Urothelium cell line (cell line): ENCODE results near the gene ID3.
A peak's percentile ranks its signal among the peaks of the same experiment; 100 is the strongest.

ENCODE experiments used
- DNase-seq: peaks from one replicate; pipeline ENCODE4 v3.0.0; 2011; ENCODE audit warnings: low spot score, mixed read lengths
- FAIRE-seq: peaks from 2 replicates; lab custom pipeline; 2011; peaks lifted over from hg19 to GRCh38; lab: Jason Lieb, UNC

ID3 gene, protein sequence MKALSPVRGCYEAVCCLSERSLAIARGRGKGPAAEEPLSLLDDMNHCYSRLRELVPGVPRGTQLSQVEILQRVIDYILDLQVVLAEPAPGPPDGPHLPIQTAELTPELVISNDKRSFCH

DNA sequence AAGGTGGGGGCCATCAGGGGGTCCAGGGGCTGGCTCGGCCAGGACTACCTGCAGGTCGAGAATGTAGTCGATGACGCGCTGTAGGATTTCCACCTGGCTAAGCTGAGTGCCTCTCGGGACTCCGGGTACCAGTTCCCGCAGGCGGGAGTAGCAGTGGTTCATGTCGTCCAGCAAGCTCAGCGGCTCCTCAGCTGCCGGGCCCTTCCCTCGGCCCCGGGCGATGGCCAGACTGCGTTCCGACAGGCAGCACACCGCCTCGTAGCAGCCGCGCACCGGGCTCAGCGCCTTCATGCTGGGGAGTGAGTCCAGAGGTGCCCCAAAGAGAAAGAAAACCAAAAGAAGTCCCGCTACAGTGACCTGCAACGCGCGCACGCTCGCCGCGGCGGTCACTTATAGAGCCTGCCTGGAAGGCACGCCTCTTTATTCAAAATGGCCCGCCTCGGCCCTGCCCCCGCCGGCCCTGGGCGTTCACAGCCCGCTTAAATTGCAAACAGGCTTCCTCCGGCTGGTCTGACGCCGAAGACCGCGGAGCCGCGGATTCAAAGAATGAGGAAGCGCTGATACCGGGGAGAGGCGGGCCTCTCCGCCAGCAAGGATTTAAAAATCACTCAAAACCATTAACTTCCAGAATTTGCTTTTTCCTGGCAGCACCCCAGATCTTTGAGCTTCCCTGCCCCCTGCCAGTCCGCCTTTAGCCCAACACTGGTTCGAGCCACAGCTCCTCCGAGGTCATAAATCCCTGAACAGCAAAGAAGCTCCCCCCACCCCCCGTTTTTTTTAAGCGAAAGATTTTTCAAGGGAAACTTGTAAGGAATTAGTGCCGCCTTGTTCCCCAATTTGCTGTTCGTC, at the start of gene ID3:
Gene ID3, minus strand, starts transcription at position 366 of the 849 bp plus-strand sequence. Its CDS starts 75 bp downstream, at position 291.
- DNase-seq (peak; percentile 86), FAIRE-seq (no peak)

DNA sequence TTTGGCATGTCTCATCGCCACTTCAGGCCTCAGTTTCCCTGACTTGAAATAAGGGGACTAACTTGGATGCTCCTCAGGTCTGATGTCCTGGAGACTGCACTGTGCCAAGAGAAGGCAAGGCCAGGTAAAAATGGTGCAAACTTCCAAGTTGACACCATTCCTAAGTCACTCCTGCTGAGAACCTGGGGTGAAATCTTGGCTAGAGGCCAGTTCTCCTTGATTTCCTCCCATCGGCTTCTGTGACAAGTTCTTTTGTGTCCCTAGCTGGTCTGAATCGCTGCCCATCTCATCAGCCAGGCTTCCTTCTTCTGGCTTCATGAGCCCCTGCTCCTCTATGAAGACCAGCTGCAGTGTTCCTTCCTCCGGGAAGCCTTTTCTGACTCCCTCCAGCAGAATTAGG, 48.6 kb upstream of the ID3 start:
- no peak for DNase-seq
- no peak for FAIRE-seq

DNA sequence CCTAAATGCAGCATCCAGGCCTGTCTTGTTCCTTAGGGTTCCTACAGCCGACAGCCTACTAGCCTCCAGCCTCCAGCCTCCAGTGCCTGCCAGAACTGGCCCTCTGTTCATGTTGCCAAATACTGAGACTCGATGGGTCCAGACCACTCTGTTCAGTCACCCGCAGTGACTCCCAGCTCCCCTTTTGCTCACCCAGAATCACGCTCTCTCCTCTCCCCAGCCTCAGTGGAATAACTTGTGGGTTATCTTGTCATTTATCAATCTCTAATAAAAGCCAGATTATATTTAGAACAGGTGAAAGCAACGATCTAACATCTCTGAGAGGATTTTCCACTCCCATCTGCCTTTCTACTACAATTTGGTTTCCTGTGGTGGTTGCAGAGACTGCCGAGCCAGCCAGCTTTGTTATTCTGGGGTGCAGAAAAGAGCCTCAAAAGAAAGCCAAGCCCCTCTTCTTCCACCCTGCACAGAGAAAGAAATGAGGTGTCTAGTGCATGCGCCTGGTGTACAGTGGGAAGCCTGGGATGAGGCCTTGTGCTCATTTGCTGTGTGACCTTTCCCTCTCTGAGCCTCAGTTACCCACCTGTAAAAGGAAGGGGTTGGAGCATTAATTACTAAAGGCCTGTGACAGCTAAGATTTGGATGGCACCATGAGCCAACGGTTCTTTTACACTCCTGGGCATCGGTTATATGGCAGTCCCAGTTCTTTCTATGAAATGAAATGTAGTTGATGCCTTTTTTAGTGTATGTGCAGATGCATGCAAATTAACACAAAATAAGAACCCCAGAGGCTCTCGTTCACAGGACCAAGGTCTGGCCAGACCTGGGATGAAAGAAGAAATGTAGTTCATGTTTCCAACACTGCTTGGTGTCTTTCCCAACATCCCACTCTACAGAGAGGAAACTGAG, 42.9 kb upstream of the ID3 start:
- DNase-seq = no peak
- no peak for FAIRE-seq

DNA sequence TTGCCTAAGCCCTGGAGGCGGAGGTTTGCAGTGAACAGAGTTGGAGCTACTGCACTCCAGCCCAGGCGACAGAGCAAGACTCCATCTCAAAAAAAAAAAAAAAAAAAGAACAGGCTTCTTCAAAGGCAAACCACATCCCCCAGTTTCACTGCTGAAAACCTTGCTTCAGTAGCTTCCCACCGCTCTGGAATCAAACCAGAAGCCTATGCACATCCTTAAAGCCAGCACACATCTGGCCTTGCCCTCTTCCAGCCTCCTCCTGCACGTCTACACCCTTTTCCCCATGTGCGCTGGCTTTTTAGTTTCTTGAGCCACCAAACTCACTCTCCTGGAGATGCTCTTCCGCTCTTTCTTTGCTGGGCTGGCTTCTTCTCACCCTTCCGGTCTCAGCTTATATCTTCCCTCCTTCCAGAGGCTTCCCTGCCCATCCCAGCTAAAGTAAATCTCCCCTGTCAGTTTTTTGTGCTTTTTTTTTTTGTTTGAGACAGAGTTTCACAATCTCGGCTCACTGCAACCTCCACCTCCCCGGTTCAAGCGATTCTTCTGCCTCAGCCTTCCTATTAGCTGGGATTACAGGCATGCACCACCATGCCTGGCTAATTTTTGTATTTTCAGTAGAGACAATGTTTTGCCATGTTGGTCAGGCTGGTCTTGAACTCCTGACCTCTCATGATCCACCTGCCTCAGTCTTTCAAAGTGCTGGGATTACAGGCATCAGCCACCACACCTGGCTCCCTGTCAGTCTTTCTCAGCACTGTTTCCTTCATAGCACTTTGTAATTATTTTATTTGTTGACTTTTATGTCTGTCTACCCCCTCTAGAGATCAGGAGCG, 42.0 kb upstream of the ID3 start:
- DNase-seq = no peak
- no peak for FAIRE-seq

DNA sequence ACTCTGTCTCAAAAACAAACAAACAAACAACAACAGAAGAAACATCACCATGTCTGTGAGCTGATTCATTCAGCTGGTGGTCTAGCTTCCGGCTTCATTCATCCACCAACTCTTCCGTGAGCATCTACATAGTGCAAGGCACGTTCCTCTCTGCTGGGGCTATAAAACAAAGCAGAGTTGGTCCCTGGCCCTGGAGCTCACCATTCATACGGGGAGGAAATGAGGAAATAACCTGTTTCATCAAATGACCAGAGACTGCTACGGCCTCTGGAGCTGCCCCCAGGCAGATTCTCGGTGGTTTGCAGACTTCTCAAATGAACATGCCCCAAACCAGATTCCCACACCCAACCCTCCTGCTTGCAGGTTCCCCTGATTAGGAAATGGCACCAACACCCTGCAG, 41.0 kb upstream of the ID3 start:
- DNase-seq (no peak), FAIRE-seq (no peak)

DNA sequence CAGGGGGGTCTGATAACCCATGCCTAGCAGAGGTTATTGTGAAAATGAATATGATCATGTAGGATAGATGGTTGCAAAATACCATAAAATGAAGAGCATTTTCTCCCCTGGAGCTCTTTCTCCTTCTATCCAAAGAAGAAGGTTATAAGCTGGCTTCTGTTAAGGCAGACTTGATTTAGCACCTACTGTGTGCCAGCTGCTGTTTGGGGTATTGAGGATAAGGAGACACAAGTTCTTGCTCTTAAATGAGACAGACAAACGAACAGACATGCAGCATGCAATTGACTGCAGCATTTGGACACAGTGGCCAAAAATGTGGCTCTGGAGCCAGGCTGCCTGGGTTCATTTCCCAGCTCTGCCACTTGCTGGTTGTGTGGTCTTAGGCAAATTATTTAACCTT, 39.8 kb upstream of the ID3 start:
- DNase-seq (no peak), FAIRE-seq (no peak)

DNA sequence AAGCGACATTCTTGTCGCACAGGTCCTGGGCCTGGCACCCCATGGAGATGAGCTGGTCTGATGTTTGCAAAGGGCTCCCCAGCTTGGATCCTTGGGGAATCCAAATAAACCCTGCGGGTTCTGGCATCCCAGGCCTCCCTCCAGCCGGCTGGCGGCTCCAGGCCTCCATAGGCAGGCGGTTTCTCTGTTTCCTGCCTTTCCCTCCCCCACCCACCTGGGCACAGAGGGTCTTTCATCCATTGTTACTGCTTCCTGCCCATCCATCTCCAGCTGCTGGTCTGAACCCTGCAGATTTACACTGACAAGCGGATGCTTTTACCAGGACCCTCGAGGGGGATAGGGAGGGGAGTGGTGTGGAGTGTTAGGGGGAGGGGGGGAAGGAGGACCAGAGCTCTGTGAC, 39.1 kb upstream of the ID3 start:
- DNase-seq = no peak
- FAIRE-seq = no peak

DNA sequence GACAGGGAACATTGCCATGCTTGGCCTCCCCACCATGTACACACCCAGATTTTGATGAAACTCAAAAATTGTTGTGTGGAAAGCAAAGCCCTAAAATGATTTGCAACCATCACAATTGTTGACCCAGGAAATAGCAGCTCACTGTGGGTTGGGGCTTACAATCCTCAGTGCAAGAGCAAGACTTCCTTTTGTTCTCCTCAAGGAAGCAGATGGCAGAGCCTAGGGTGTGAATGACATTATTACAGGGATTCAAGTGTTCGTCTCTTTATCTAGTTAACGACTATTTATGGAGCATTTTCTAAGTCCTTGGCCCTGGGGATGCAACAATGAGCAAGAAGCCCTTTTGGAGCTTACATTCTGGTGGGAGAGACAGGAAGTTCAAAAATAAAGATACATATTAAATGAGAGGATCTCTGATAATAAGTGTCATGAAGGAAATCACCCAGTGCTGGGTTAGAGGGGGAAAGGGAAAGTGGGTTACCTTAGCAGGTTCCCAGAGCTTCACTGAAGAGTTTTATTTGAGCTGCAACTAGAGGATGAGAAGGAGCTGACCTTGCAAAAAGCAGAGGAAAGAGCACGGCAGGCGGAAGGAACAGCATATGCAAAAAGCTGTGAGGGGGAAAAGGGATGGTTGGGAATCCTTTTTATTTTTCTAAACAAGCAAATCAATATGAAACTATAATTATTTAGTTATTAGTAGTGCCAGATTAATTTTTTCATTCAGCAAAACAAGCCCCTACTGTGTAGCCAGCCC, 38.5 kb upstream of the ID3 start:
- no peak for FAIRE-seq
- DNase-seq = no peak

DNA sequence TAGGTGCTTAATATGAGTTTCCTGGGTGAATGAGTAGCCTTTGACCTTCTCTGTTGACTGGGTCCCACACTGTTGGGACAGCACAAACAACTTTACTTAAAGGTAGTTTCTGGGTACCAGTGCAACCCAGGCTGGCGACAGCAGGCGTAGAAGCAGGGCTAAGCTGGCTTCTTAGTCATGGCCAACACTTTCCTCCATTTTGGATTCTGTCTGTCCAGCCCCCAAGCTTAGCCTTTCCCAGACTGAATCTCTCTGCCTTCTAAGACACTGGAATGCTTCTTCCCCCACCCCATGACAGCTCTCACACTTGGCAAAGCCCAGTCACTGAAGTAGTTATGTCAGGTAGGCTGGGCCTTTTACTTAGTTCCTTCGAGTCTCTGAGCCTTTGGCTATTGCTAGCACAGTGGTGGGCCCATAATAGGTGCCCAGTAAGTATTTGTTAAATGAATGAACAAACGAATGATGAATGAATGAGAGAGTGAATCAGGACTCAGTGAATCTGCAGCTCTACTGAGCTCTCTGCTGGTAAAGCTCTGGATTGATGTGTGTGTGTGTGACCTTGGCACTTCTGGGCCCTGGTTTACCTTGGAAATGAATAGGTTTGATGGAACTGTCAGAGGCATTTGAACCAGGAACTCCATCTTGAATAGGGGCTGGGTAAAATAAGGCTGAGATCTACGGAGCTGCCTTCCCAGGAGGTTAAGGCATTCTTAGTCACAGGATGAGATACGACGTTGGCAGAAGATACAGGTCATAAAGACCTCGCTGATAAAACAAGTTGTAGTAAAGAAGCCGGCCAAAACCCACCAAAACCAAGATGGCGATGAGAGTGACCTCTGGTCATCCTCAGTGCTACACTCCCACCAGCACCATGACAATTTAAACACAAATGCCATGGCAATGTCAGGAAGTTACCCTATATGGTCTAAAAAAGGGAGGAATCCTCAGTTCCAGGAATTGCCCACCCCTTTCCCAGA, 37.4 kb upstream of the ID3 start:
- no peak for FAIRE-seq
- no peak for DNase-seq

DNA sequence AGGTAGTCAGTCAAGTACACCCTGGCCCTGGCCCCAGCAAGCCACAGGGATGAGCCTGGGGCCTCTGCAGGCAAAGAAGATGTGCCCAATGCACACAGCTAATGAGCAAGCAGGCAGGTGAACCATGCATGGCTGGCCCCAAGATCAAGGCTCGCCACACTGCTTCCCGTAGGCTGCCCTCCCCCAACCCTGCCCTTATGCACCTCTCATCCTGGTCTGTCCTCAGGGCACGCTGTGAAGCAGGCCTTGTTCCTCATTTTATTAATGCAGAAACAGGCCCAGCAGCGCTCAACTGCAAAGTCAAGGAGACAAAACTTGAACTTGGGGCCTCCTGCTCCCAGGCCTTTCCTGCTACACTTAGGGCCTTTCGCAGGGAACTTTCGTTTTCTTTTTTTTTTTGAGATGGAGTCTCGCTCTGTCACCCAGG, 35.6 kb upstream of the ID3 start:
- DNase-seq = no peak
- no peak for FAIRE-seq

DNA sequence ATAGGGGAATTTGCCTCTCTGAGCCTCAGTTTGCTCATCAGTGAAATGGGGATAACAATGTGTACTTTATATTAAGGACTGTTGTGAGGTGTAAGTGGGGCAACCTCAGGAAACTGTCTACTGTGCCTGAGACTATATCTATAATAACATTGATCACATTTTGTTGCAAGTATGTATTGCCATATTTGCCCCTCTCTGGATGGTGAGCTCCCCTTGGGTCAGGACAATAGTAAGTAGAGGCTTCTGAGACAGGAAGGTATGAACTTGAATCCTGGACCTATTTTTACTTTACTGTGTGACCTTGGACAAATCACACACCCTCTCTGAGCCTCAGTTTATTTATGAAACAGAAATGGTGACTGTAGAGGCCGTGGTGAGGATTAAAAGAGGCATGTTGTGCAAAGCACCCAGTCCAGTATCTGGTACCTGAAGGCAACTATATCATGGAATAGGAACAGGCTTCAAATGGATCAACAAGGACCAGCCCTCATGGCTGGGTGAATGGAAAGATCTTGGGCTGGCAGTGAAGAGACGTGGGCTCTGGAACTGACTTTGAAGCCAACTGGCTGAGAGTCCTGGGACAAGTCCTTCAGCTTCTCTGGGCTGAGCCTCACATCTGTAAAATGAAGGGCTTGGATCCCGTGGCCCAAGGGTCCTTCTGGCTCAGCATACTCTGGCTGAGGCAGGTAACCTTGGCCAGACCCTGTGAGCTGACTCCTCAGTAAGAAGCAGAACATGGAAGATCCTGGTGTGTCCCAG, 35.0 kb upstream of the ID3 start:
- FAIRE-seq (no peak), DNase-seq (no peak)

DNA sequence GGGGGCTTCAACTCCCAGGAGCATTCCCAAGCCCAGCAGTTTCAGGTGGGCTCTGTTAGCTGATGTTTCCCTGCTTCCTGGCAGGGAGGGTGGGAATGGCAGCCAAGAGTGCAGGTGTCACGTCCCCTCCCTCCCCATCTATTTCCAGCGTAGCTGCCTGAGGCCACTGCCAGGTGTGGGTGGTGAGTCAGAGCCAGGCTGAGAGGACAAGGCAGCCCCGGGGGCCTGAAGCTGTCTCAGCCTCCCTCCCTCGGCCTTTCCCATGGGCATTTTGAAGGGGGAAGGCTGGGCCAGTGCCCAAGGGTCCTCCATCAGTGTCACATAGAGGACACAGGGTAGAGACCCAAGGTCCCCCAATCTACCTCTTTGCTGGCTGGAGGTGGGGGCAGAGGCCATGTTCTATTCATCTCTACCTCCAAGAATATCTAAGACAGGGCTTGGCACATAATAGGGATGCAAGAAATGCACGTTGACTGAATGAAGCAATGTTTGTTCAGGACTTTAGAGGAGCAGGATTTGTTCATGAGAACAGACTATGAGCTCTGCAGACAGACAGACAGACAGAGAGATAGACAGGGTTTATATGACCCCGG, 34.4 kb upstream of the ID3 start:
- DNase-seq = peak; percentile 89
- peak; percentile 81 for FAIRE-seq

DNA sequence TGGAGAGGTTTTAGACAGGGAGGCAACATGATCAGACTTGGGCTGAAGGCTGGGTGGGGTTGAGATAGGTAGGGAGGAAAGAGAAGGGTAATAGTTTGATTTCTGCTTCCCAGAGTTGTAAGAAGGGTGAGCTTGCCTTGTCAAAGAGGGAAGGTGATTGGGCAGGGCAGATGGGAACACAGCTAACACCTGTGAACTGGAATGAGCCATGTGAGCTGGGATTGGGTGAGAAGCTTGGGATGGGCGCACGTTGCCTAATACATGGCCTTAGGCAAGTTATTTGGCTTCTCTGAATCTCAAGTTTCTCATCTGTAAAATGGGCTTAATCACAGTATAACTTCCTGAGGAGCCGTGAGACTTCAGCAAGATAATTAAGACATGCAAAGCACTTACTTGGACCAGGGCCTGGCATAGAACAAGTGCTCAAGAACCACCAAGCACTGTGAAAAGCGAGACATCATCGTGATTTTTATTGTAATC, 33.8 kb upstream of the ID3 start:
- DNase-seq = no peak
- no peak for FAIRE-seq

DNA sequence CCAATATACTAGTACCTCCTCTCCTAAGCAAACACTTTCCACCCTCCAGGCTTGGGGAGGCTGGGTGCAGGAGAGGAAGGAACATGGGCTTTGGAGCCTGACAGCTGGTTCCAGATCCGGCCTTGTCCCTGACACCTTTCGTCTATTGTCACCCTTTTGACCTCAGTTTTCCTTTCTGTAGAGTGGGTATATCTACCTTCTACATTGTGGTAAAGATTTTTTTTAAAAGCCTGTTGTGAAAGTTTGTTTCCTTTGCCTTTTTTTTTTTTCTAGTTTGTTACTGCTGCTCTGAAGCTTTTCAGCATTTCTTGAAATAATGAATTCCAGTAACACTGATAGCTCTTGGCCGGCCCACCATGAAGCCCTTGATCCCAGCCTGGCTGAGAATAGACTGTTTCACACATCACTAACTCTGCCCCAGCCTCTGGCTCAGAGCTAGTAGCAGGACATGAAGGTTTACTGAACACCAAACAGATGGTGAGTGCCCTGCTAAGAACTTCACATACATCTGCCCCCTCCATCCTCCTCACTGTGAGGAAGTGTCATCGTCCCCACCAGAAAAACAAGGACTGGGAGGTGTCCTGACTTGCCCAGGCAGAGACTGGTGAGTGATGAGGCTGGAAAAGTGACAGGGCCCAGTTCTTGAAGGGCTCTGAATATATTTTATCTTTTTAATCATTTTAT, 33.0 kb upstream of the ID3 start:
- no peak for FAIRE-seq

DNA sequence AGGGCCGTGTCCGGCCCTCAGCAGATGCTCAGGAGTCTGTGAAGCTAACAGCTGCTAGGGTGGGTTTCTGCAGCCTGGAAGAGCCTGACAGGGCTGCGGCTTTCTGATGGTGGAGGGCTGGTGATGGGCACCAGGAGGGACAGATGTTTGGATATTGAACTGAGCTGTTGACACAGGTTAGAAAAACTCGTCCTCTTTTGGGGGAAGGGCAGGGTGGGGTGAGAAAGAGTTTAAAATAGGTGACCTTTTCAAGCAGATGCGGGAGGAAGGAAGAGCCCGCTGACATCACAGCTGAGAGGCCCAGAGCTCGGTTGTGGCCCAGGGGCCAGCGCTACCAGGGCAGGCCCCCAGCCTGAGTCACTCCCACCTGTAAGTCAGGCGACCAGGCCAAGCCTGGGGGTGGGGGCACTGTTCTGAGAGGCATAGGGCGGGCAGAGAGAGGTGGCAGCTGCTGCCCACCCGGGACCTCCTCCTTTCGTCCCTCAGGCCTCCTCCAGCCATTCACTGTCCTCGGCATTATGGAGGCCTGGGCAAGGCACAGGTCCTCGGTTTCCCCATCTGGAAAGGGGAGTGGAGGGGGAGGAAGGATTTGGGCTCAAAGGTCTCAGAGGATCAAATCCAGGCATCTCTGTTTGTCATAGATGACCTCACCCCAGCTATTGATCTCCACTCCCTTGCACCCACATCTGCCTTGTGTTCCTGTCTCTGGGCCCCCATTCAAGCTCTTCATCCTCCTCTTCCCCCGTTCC, 32.3 kb upstream of the ID3 start:
- DNase-seq (peak; percentile 56), FAIRE-seq (no peak)

More for the DNA sequence above, 33.0 kb upstream of the ID3 start:
- no peak for DNase-seq

DNA sequence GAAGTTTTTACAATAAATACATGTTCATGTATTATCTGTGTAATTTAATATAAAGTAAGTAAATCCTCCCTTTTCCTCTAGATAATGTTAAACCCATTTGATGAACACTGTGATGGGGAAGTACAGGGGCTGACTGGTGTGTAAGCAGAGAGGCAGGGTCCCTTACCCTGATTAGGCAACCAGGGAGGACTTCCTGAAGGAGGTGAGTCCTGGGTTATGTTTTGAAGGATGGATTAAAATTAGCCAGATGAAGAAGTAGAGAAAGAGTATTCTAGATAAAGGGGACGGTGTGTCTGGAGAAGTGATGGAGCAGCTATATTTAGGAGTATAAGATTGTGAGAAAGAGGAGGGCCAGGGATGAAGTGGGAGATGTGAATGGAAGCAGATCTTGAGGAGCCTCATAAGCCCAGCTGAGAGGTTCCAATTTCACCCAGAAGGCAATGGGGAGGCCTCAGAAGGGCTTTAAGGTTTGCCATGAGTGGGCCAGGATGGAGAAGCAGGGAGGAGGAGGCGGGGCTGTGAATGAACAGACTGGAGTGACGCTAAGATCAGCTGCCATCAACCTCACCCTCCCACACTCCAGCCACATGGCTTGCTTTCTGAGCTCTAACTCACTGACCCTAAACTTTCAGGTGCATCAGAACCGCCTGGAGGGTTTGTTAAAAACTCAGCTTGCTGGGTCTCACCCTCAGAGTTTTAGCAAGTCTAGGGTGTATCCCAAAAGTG, 30.9 kb upstream of the ID3 start:
- FAIRE-seq (no peak), DNase-seq (no peak)
